CD8-positive, alpha-beta memory T cell (primary cell): ENCODE measurements around the gene UVRAG. TPM values are rescaled to one million over a fixed set of nuclear protein-coding genes. Genes with fewer than 3 reads are reported as not detected.
"Not testable (repeated sequence)": the region's sequence is repeated elsewhere in the genome, so short reads cannot be mapped to it uniquely, and the experiment has no call there.

Experiments
- CTCF ChIA-PET: fragments of 350-600 bp; sonication (Branson Sonifier 250); formaldehyde crosslinking; loops from one replicate; lab custom pipeline; 2021; ENCODE audit warnings: antibody characterized with exemption; lab: Charles Lee
- POLR2A ChIA-PET: fragments of 350-600 bp; sonication (Branson Sonifier 250); formaldehyde crosslinking; loops from one replicate; lab custom pipeline; 2021; ENCODE audit warnings: antibody characterized with exemption; lab: Charles Lee
- DNase-seq, 5 donors: peaks; one replicate each; pipeline versions ENCODE4 v3.0.0 to v3.0.0-alpha.2; 2020 to 2022; ENCODE audit warnings: mixed read lengths in 1 of 5
- H3K27ac ChIP-seq: one replicate; pipeline ENCODE4 v1.7.0; 2013; ENCODE audit warnings: low read depth, mild to moderate bottlenecking, low read length, moderate library complexity
- H3K27me3 ChIP-seq: 2 replicates; pipeline ENCODE4 v1.7.0; 2013; ENCODE audit warnings: low read length, mild to moderate bottlenecking; ENCODE audit not compliant: insufficient read depth, poor library complexity, severe bottlenecking
- H3K36me3 ChIP-seq: 2 replicates; pipeline ENCODE4 v1.7.0; 2013; ENCODE audit warnings: mild to moderate bottlenecking, low read length, moderate library complexity; ENCODE audit not compliant: insufficient read depth
- H3K4me1 ChIP-seq: 2 replicates; pipeline ENCODE4 v1.7.0; 2013; ENCODE audit warnings: mild to moderate bottlenecking, low read length, moderate library complexity; ENCODE audit not compliant: insufficient read depth
- H3K4me3 ChIP-seq: 2 replicates; pipeline ENCODE4 v1.7.0; 2013; ENCODE audit warnings: mild to moderate bottlenecking, low read length
- H3K9me3 ChIP-seq: 2 replicates; pipeline ENCODE4 v1.7.0; 2013; ENCODE audit warnings: mild to moderate bottlenecking, low read length
- H3K27ac Mint-ChIP-seq, 8 donors: one replicate each; pipeline ENCODE4 v1.8.0; 2020 to 2021; ENCODE audit warnings: mixed read lengths in 8 of 8, mild to moderate bottlenecking in 6 of 8, inconsistent platforms in 3 of 8, moderate library complexity in 3 of 8
- H3K27me3 Mint-ChIP-seq, 2 donors: one replicate each; pipeline ENCODE4 v1.8.0; 2020 to 2021; ENCODE audit warnings: mixed read lengths in 2 of 2, mild to moderate bottlenecking in 1 of 2, moderate library complexity in 1 of 2
- H3K36me3 Mint-ChIP-seq, 3 donors: one replicate each; pipeline ENCODE4 v1.8.0; 2020 to 2021; ENCODE audit warnings: mixed read lengths in 3 of 3, inconsistent platforms in 1 of 3, mild to moderate bottlenecking in 1 of 3
- H3K4me1 Mint-ChIP-seq, 3 donors: one replicate each; pipeline ENCODE4 v1.8.0; 2020 to 2021; ENCODE audit warnings: mixed read lengths in 3 of 3, inconsistent platforms in 1 of 3, mild to moderate bottlenecking in 1 of 3
- H3K4me3 Mint-ChIP-seq, 7 donors: one replicate each; pipeline ENCODE4 v1.8.0; 2020 to 2021; ENCODE audit warnings: mixed read lengths in 7 of 7, mild to moderate bottlenecking in 6 of 7, moderate library complexity in 4 of 7, inconsistent platforms in 2 of 7
- H3K9me3 Mint-ChIP-seq, 5 donors: one replicate each; pipeline ENCODE4 v1.8.0; 2020 to 2022; ENCODE audit warnings: mixed read lengths in 5 of 5, mild to moderate bottlenecking in 3 of 5, moderate library complexity in 2 of 5, inconsistent platforms in 1 of 5
- polyA plus RNA-seq: library from polyadenylated mRNA; unstranded; fragments of 300-500 nt; fragmentation: Illumina TruSeq; gene quantifications from one replicate; pipeline ENCODE4 v1.2.3, GENCODE V29; 2021
- total RNA-seq, 2 experiments: library from RNA; stranded (reverse); gene quantifications; one replicate each; pipeline ENCODE4 v1.2.3, GENCODE V29; 2021

The UVRAG gene
- total and polyA plus RNA-seq, 3 experiments from 2014 or later, result 17.1 to 20.9 (median 18.0) TPM

- H3K9me3 Mint-ChIP-seq, H3K4me3 Mint-ChIP-seq, H3K27me3 Mint-ChIP-seq, H3K27ac Mint-ChIP-seq, H3K4me1 ChIP-seq, DNase-seq, H3K36me3 ChIP-seq, CTCF ChIA-PET, H3K4me3 ChIP-seq, POLR2A ChIA-PET, H3K9me3 ChIP-seq, H3K27ac ChIP-seq, H3K27me3 ChIP-seq: not testable (repeated sequence)
- H3K4me1 Mint-ChIP-seq, result peaks cover 28 to 50% (median 44%) of the 10 kb centered on the region in 3 donors
- peaks cover 7 to 44% (median 16%) of the 10 kb centered on the region in 3 donors for H3K36me3 Mint-ChIP-seq
Observed at GRCh38 chr11:75853563-75853962, 38.6 kb downstream of the UVRAG start.

- H3K27me3 ChIP-seq, result no peaks in the 10 kb centered on the region
- H3K4me3 ChIP-seq, result no peak overlapping the region
- DNase-seq, result no peak
- H3K27ac ChIP-seq, result no peak overlapping the region
- Mint-ChIP-seq H3K4me1 (peaks cover 28 to 47% (median 43%) of the 10 kb centered on the region in 3 donors), H3K9me3 (no peaks in the 10 kb centered on the region), H3K4me3 (no peak overlapping the region), H3K27me3 (no peaks in the 10 kb centered on the region), H3K27ac (no peak overlapping the region), H3K36me3 (peaks cover 7 to 44% (median 16%) of the 10 kb centered on the region in 3 donors)
- no peaks in the 10 kb centered on the region for H3K9me3 ChIP-seq
- ChIA-PET POLR2A (no interaction called here), CTCF (no interaction called here)
- H3K4me1 ChIP-seq, result peaks cover 8% of the 10 kb centered on the region
- no peaks in the 10 kb centered on the region for H3K36me3 ChIP-seq
Observed at GRCh38 chr11:75853971-75854370, 39.0 kb downstream of the UVRAG start.

DNA sequence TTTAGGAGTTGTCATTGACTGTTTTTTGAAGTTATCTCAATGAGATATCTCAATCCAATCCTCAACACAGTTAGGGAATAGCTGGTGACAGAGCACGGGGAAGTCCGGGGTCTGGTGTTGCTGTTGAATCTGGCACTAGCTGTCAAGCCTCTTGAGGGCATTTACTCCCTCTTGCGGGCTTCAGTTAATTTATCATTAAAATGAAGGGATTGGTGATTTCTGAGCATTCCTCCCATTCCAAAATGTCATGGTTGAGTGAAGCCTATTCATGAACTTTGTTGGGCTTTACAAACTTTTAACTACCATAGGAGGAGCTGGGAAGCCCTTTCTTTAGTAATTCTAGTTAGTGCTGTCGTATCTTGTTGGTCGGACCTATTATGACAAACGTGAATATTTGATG is 40.2 kb downstream of the UVRAG start:
- H3K27me3 ChIP-seq, result no peaks in the 10 kb centered on the region
- H3K27ac Mint-ChIP-seq, result no peak overlapping the region

GRCh38 chr11:75856912-75857311 is 41.9 kb downstream of the UVRAG start:
- no peaks in the 10 kb centered on the region for H3K9me3 ChIP-seq
- DNase-seq, result no peak
- Mint-ChIP-seq H3K9me3 (no peaks in the 10 kb centered on the region), H3K4me1 (peaks cover 19 to 25% (median 25%) of the 10 kb centered on the region in 3 donors), H3K4me3 (no peak overlapping the region), H3K27me3 (no peaks in the 10 kb centered on the region), H3K36me3 (peaks cover 9 to 44% (median 19%) of the 10 kb centered on the region in 3 donors), H3K27ac (peak overlapping the region in 5 of 8 donors; percentile 32 to 81 (median 58))
- H3K27me3 ChIP-seq, result no peaks in the 10 kb centered on the region
- H3K4me1 ChIP-seq, result no peaks in the 10 kb centered on the region
- H3K36me3 ChIP-seq, result no peaks in the 10 kb centered on the region
- ChIA-PET CTCF (interaction anchor here (1.1 kb wide), 1 partner anchor 295 kb away, joined by 4 read pairs; no protein-coding TSS in a partner anchor), POLR2A (no interaction called here)
- no peak overlapping the region for H3K4me3 ChIP-seq
- no peak overlapping the region for H3K27ac ChIP-seq

More for the DNA sequence above, 40.2 kb downstream of the UVRAG start:
- Histone ChIP-seq H3K4me1 (peaks cover 3% of the 10 kb centered on the region), H3K27ac (no peak overlapping the region), H3K9me3 (no peaks in the 10 kb centered on the region), H3K4me3 (no peak overlapping the region), H3K36me3 (no peaks in the 10 kb centered on the region)
- ChIA-PET CTCF (no interaction called here), POLR2A (interaction anchor here (0.6 kb wide), 1 partner anchor 31 kb away, joined by 3 read pairs; no protein-coding TSS in a partner anchor)
- no peak overlapping the region for H3K4me3 Mint-ChIP-seq
- H3K27me3 Mint-ChIP-seq, result no peaks in the 10 kb centered on the region
- peaks cover 7 to 44% (median 16%) of the 10 kb centered on the region in 3 donors for H3K36me3 Mint-ChIP-seq
- no peak for DNase-seq
- H3K4me1 Mint-ChIP-seq, result peaks cover 25 to 39% (median 35%) of the 10 kb centered on the region in 3 donors
- H3K9me3 Mint-ChIP-seq, result no peaks in the 10 kb centered on the region

GRCh38 chr11:75858042-75858441 is 43.0 kb downstream of the UVRAG start:
- ChIA-PET CTCF (no interaction called here), POLR2A (no interaction called here)
- Mint-ChIP-seq H3K9me3 (no peaks in the 10 kb centered on the region), H3K27me3 (no peaks in the 10 kb centered on the region), H3K27ac (peak overlapping the region in 2 of 8 donors; percentile 29 to 37), H3K4me1 (peaks cover 19 to 34% (median 24%) of the 10 kb centered on the region in 3 donors), H3K36me3 (peaks cover 6 to 41% (median 22%) of the 10 kb centered on the region in 3 donors), H3K4me3 (no peak overlapping the region)
- no peak for DNase-seq
- H3K36me3 ChIP-seq, result no peaks in the 10 kb centered on the region
- H3K27me3 ChIP-seq, result no peaks in the 10 kb centered on the region
- no peaks in the 10 kb centered on the region for H3K4me1 ChIP-seq
- no peak overlapping the region for H3K4me3 ChIP-seq
- H3K27ac ChIP-seq, result no peak overlapping the region
- H3K9me3 ChIP-seq, result no peaks in the 10 kb centered on the region

GRCh38 chr11:75858613-75859012 is 43.6 kb downstream of the UVRAG start:
- CTCF ChIA-PET, result no interaction called here
- no peaks in the 10 kb centered on the region for H3K27me3 Mint-ChIP-seq
- H3K4me3 Mint-ChIP-seq, result no peak overlapping the region
- Histone ChIP-seq H3K9me3 (no peaks in the 10 kb centered on the region), H3K27me3 (no peaks in the 10 kb centered on the region), H3K4me1 (no peaks in the 10 kb centered on the region), H3K36me3 (no peaks in the 10 kb centered on the region), H3K4me3 (no peak overlapping the region), H3K27ac (no peak overlapping the region)
- no peak for DNase-seq
- H3K9me3 Mint-ChIP-seq, result no peaks in the 10 kb centered on the region
- peaks cover 6 to 40% (median 22%) of the 10 kb centered on the region in 3 donors for H3K36me3 Mint-ChIP-seq
- H3K27ac Mint-ChIP-seq, result no peak overlapping the region
- POLR2A ChIA-PET, result no interaction called here
- peaks cover 19 to 34% (median 24%) of the 10 kb centered on the region in 3 donors for H3K4me1 Mint-ChIP-seq

- H3K4me1 ChIP-seq, result no peaks in the 10 kb centered on the region
- Mint-ChIP-seq H3K9me3 (no peaks in the 10 kb centered on the region), H3K4me3 (no peak overlapping the region), H3K27me3 (no peaks in the 10 kb centered on the region), H3K27ac (peak overlapping the region in 1 of 8 donors; percentile 80), H3K4me1 (peaks cover 19 to 34% (median 20%) of the 10 kb centered on the region in 3 donors), H3K36me3 (peaks cover 6 to 40% (median 22%) of the 10 kb centered on the region in 3 donors)
- H3K9me3 ChIP-seq, result no peaks in the 10 kb centered on the region
- H3K27ac ChIP-seq, result no peak overlapping the region
- no peak for DNase-seq
- no peaks in the 10 kb centered on the region for H3K36me3 ChIP-seq
- ChIA-PET CTCF (no interaction called here), POLR2A (no interaction called here)
- no peak overlapping the region for H3K4me3 ChIP-seq
- no peaks in the 10 kb centered on the region for H3K27me3 ChIP-seq
Observed at GRCh38 chr11:75859614-75860013, 44.6 kb downstream of the UVRAG start.

DNA sequence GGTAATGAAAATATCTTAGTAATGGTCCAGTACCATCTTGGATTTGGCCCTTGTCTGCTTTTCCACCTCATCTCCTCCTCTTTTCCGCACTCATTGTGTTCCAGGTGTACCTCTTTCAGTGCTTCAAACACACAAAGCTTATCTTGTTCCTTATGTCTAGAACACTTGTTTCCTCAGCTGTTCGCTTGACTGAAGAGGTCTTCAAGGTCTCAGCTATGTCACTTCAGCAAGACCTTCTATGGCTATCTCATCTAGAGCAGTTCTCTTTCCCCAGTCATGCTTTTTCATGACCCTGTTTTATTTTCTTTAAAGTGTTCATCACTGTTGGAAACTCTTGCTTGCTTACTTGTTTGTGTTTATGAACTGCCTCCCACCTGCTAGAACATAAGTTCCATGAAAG is 47.4 kb downstream of the UVRAG start:
- Mint-ChIP-seq H3K27me3 (no peaks in the 10 kb centered on the region), H3K4me3 (no peak overlapping the region), H3K27ac (peak overlapping the region in 2 of 8 donors; percentile 20 to 28), H3K36me3 (peaks cover 3 to 24% (median 12%) of the 10 kb centered on the region in 3 donors), H3K4me1 (peaks cover 9 to 31% (median 11%) of the 10 kb centered on the region in 3 donors), H3K9me3 (no peaks in the 10 kb centered on the region)
- Histone ChIP-seq H3K36me3 (no peaks in the 10 kb centered on the region), H3K4me1 (no peaks in the 10 kb centered on the region), H3K9me3 (no peaks in the 10 kb centered on the region), H3K4me3 (no peak overlapping the region), H3K27me3 (no peaks in the 10 kb centered on the region), H3K27ac (no peak overlapping the region)
- POLR2A ChIA-PET, result no interaction called here
- CTCF ChIA-PET, result interaction anchor here (1.0 kb wide), 1 partner anchor 60 kb away, joined by 6 read pairs; no protein-coding TSS in a partner anchor
- DNase-seq, result no peak
